ENCODE measurements around the gene SFRP4. TPM values are rescaled to one million over a fixed set of nuclear protein-coding genes. Genes with fewer than 3 reads are reported as not detected.

The SFRP4 gene
- not detected for total RNA-seq (ENCODE audit: unreplicated experiment)
- long read RNA-seq: 0 reads

DNA sequence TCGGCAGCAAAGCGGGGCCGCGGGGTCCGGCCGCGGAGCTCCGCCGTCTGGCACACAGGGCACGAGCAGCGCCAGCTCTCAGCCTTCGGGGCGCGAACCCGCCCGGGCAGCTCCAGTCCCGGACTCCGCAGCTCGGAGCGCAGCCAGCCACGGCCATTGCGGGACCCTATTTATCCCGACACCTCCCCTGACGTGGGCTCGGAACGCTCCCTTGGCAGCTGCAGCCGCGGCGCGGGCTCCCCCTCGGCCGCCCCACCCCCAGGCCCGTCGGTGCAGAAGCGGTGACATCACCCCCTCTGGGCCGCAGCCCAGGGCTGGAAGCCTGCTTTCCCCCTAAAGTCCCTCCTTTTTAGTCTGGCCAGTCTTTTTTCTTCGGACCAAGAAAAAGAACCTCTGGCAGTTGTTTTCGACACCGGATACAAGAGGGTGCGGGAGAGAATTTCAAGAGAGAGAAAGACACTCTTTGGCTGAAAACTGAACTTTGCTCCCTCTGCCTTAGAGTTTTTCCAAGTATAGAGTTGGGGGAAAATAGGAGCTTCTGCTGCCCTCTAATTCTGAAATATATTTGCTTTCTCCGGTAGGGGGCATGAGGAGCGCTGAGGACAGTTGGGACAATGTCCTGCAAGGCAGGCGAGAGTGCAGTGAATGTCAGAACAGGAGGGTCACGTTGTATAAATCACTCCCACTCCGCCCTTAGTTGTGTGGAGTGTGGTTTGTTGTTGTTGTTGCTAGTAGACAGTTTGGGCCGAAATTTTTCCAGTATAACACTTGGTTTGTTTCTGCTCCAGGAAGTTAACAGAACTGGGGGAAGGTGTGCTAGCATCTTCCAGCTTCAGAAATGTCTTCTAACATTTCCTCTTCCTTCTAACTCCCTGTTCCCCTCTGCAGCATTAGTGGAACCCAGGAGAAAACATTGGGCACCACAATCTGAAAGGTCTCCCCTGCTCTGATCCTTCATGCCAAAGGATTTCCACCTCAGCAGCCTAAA lies at the start of gene SFRP4:
Gene SFRP4 (minus strand): TSS at position 145 of the 988 bp plus-strand sequence. CDS start 280 bp downstream, outside the sequence.
- Mint-ChIP-seq H3K36me3 (ENCODE audit: low read depth, unreplicated experiment) (no peaks in the 10 kb centered on the region), H3K4me1 (ENCODE audit: unreplicated experiment) (peaks cover 11% of the 10 kb centered on the region), H3K27ac (ENCODE audit: unreplicated experiment) (no peak within 1 kb of the TSS), H3K27me3 (ENCODE audit: unreplicated experiment) (peaks cover 4% of the 10 kb centered on the region), H3K9me3 (ENCODE audit: unreplicated experiment) (no peaks in the 10 kb centered on the region), H3K4me3 (ENCODE audit: unreplicated experiment) (peak within 1 kb of the TSS; percentile 67)
- DNase-seq (ENCODE audit: low spot score): peak; percentile 42
- TF ChIP-seq CTCF (IDR thresholded peaks at IDR 0.05; ENCODE audit: unreplicated experiment): peak; percentile 74

GRCh38 chr7:37964196-37964595 lies 47.6 kb upstream of the SFRP4 start:
- Mint-ChIP-seq H3K27ac (ENCODE audit: unreplicated experiment) (no peak overlapping the region), H3K9me3 (ENCODE audit: unreplicated experiment) (no peaks in the 10 kb centered on the region), H3K4me3 (ENCODE audit: unreplicated experiment) (no peak overlapping the region), H3K36me3 (ENCODE audit: low read depth, unreplicated experiment) (no peaks in the 10 kb centered on the region), H3K27me3 (ENCODE audit: unreplicated experiment) (peaks cover 2% of the 10 kb centered on the region), H3K4me1 (ENCODE audit: unreplicated experiment) (no peaks in the 10 kb centered on the region)
- no peak for TF ChIP-seq CTCF (IDR thresholded peaks at IDR 0.05; ENCODE audit: unreplicated experiment)
- DNase-seq (ENCODE audit: low spot score): no peak

DNA sequence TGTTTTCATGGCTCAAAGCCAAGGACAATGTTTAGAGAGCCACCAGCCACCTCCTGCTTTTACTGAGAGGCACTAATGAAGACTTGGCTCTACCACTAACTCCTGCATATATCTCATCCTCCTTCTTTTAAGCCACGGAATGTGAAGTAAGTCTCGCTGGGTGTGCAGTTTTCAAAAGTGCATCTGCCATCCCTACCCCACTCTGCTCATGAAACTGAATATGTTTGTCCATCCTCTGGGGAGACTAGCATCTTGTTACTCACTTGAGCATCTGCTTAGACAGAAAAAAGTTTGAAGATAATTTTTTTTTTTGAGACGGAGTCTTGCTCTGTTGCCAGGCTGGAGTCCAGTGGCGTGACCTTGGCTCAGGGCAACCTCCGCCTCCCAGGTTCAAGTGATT lies 44.6 kb upstream of the SFRP4 start:
- H3K9me3 Mint-ChIP-seq (ENCODE audit: unreplicated experiment): no peaks in the 10 kb centered on the region
- H3K27ac Mint-ChIP-seq (ENCODE audit: unreplicated experiment): no peak overlapping the region
- no peak for TF ChIP-seq CTCF (IDR thresholded peaks at IDR 0.05; ENCODE audit: unreplicated experiment)
- peaks cover under 1% of the 10 kb centered on the region for H3K27me3 Mint-ChIP-seq (ENCODE audit: unreplicated experiment)
- no peaks in the 10 kb centered on the region for H3K36me3 Mint-ChIP-seq (ENCODE audit: low read depth, unreplicated experiment)
- no peak for DNase-seq (ENCODE audit: low spot score)
- H3K4me3 Mint-ChIP-seq (ENCODE audit: unreplicated experiment): no peak overlapping the region
- H3K4me1 Mint-ChIP-seq (ENCODE audit: unreplicated experiment): no peaks in the 10 kb centered on the region

GRCh38 chr7:37960483-37960882 lies 43.9 kb upstream of the SFRP4 start:
- H3K27ac Mint-ChIP-seq (ENCODE audit: unreplicated experiment): no peak overlapping the region
- H3K36me3 Mint-ChIP-seq (ENCODE audit: low read depth, unreplicated experiment): no peaks in the 10 kb centered on the region
- no peak for DNase-seq (ENCODE audit: low spot score)
- no peaks in the 10 kb centered on the region for H3K27me3 Mint-ChIP-seq (ENCODE audit: unreplicated experiment)
- H3K4me3 Mint-ChIP-seq (ENCODE audit: unreplicated experiment): no peak overlapping the region
- no peak for TF ChIP-seq CTCF (IDR thresholded peaks at IDR 0.05; ENCODE audit: unreplicated experiment)
- no peaks in the 10 kb centered on the region for H3K9me3 Mint-ChIP-seq (ENCODE audit: unreplicated experiment)
- H3K4me1 Mint-ChIP-seq (ENCODE audit: unreplicated experiment): peaks cover 3% of the 10 kb centered on the region

Data from endothelial cell (in vitro differentiated cells).